ENCODE results near the gene SRPK3.

Gene SRPK3

GRCh38 chrX:153755136-153755535 is 25.7 kb upstream of the SRPK3 start:
- no peak for TF ChIP-seq CTCF (conservative IDR thresholded peaks at IDR 0.05)
- TF ChIP-seq ZFX (IDR thresholded peaks at IDR 0.05), result no peak

GRCh38 chrX:153761863-153762262 is 19.0 kb upstream of the SRPK3 start:
- no peak for TF ChIP-seq ZFX (IDR thresholded peaks at IDR 0.05)
- no peak for TF ChIP-seq CTCF (conservative IDR thresholded peaks at IDR 0.05)
- no peak overlapping the region for H3K27ac ChIP-seq

More at GRCh38 chrX:153755136-153755535, 25.7 kb upstream of the SRPK3 start:
- no peak overlapping the region for H3K27ac ChIP-seq

DNA sequence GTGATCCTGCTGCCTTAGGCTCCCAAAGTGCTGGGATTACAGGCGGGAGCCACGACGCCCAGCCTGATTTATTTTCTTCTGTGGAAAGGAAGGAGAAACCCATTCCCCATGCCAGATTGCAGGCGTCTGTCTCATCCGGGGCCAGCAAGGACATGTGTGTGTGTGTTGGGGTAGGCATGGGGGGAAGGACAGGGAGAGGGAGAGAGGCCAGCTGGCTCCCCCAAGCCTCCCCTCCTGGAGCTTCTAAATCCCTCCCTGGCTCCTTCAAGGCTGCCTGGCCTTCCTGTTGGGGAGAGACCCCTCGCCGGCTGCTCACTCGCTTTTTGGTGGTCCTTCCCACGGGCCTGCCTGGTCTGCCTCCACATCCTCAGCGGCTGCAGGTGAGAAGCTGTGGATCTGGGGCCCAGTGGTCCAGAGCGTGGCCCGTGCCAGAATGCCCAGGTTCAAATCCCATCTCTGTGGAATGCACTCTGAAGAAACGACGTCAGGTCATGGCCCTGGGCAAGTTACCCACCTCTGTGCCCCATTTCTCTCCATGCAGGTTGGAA is 18.1 kb upstream of the SRPK3 start:
- H3K27ac ChIP-seq, result no peak overlapping the region
- TF ChIP-seq ZFX (IDR thresholded peaks at IDR 0.05), result no peak
- TF ChIP-seq CTCF (conservative IDR thresholded peaks at IDR 0.05), result no peak

DNA sequence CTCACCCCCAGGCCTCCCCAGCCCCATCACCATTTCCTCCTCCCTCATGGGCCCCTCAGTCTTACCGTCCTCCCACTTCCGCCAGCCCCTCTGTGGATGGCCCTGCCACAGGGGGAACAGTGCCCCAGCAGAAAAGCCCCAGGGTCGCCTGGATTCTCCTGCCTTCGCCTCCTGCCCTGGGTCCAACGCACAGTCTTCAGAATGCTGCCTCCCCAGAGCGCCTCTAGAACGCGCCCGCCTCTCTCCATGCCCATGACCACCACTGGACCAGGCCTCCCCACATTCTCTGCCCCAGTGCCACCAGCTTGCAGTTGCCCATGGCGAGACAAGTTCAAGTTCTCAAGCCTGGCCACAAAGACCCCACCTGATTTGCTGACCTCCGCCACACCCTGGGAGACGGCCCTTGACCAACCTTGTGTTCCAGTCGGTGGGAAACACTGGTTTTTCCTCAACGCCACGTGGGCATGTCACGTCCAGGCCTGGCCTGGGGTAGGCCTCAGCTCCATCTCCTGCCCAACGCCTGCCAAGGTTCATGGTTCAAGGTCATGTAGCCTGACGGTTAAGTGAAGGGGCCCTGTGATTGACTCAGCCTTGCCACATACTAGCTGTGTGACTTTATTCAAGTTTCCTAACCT is 17.4 kb upstream of the SRPK3 start:
- TF ChIP-seq CTCF (conservative IDR thresholded peaks at IDR 0.05) (no peak), ZFX (IDR thresholded peaks at IDR 0.05) (no peak)
- peak overlapping the region; percentile 97 for H3K27ac ChIP-seq

GRCh38 chrX:153763989-153764755 is 16.7 kb upstream of the SRPK3 start, which contains the start of gene PLXNB3:
Gene PLXNB3 (plus strand): TSS chrX:153764249. CDS start chrX:153765536, 1,287 bp downstream.
- H3K27ac ChIP-seq, result peak within 1 kb of the TSS; percentile 97
- TF ChIP-seq CTCF (conservative IDR thresholded peaks at IDR 0.05) (peak; percentile 90), ZFX (IDR thresholded peaks at IDR 0.05) (no peak)

- TF ChIP-seq CTCF (conservative IDR thresholded peaks at IDR 0.05) (no peak), ZFX (IDR thresholded peaks at IDR 0.05) (no peak)
- peak overlapping the region; percentile 97 for H3K27ac ChIP-seq
These were observed 16.1 kb upstream of the SRPK3 start for GRCh38 chrX:153764786-153765137.
